HG02870 (cell line): ENCODE data around the gene TKFC.
A peak's percentile ranks its signal among the peaks of the same experiment; 100 is the strongest.

Experiments
- ATAC-seq: cut with Tn5 transposase; IDR thresholded peaks from one replicate; pipeline ENCODE4 v1.9.1; 2021; ENCODE audit warnings: mild to moderate bottlenecking, moderate library complexity; ENCODE audit not compliant: unreplicated experiment

Gene TKFC, protein sequence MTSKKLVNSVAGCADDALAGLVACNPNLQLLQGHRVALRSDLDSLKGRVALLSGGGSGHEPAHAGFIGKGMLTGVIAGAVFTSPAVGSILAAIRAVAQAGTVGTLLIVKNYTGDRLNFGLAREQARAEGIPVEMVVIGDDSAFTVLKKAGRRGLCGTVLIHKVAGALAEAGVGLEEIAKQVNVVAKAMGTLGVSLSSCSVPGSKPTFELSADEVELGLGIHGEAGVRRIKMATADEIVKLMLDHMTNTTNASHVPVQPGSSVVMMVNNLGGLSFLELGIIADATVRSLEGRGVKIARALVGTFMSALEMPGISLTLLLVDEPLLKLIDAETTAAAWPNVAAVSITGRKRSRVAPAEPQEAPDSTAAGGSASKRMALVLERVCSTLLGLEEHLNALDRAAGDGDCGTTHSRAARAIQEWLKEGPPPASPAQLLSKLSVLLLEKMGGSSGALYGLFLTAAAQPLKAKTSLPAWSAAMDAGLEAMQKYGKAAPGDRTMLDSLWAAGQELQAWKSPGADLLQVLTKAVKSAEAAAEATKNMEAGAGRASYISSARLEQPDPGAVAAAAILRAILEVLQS

DNA sequence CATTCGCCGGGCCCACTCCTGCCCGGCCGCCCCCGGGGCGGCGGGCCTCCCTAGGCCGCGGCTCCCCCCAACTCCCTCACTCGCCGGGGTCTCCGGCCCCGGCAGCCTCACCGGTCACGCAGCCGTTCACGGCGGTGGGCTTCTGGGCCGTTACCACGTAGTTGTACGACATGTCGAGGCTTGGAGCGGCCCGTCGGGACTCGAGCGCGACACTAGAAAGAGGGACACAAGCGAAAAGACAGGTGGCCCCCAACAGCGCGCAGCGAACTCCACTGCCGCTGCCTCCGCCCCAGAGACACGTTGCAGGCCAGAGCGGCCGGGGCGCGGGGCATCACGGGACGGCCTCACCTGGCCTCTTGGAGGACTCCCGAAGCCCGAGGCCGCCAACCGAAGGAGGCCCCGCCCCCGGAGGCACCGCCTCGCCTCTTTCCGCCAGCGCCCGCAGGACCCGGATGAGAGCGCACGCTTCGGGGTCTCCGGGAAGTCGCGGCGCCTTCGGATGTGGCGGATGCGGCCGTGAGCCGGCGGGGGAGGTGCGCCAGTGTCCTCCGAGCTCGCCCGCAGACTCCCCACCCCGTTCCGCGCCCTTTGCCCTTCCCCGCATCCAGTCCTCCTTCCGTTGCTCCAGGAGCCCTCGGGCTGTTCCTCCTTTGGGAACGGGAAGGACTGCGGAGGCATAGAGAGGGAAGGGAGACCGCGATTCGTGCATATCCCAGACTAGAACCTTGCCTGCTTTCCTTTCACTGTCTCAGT lies at the start of gene TKFC, which contains the start of gene DDB1:
Gene TKFC (plus strand): TSS at position 432 of the 753 bp plus-strand sequence. CDS start 1,501 bp downstream, outside the sequence.
Gene DDB1 (minus strand): TSS at position 309 of the 753 bp plus-strand sequence. CDS start 137 bp downstream, at position 172.
- ATAC-seq = peak; percentile 86

DNA sequence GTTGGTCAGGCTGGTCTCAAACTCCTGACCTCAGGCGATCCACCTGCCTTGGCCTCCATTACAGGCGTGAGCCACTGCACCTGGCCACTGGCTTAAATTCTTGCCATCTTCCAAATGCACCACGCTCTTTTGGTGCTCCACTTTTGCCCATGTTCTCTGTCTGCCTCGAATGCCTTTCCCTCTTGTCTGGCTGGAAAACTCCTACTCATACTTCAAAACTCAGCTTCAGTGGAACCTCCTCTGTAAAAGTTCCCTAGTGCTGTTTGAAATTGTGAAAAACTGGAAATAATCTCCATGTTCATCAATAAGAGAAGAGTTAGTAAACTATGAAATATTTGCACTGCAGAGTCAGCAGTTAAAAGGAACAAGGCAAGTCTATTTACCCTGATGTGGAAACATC lies 49.4 kb upstream of the TKFC start:
- ATAC-seq = no peak

DNA sequence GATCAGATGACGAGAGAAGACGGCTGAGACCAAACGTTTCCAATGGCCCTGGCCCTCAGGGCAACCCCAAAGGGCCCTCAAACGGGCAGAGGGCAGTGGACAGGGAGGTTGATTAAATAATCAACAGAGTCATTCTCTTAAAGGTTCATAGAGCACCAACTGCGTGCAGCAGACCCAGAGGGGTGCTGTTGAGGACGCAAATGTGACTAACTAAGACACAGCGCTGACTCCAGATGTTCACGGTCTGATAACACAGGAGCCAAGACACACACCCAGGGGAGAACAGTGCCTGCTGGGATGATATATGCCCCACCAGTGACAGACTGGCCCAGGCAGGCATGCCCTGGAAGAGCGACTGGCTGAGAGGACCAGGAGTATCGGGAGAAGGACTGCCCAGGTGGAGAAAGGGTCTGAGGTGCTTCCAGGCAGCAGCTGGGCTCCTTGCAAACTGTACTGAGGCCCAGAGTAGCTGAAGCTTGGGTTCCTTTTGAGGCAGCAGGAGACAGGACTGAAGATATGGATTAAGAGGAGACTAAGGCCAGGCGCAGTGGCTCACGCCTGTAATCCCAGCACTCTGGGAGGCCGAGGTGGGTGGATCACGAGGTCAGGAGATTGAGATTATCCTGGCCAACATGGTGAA lies 45.6 kb upstream of the TKFC start:
- no peak for ATAC-seq

DNA sequence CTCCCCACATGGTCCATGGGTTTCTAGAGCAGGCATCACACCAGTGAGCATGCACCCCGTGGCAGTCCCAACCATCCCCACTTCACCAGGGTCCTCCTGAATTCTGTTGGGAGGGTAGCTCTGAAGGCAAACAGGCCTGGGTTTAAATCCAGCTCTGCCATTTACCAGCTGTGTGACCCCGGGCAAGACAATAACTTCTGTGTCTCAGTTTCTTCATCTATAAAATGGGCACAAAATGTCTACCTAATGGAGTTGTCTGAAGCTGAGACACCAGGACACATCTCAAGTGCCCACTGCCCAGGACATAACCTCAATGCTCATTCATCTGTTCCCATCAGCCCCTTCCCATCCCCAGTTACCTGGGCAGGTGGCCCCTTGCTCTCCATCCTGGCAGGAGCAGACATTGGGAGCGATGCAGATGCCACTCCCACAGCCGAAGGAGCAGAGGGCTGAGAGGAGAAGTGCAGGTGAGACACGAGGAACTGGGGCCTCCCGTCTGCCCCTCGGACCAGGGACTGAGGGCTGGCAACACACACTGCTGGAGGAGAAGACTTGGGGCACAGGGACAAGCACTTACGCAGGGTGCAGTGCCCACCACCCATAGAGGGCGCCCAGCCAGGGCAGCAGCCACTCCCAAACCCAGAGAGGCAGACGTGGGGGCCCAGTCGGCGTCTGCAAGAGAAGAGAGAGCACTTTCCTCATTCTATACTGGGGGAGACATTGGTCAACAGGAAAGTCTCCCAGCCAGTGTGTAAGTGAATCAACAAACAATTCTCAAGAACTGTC lies 41.9 kb upstream of the TKFC start:
- ATAC-seq = no peak

DNA sequence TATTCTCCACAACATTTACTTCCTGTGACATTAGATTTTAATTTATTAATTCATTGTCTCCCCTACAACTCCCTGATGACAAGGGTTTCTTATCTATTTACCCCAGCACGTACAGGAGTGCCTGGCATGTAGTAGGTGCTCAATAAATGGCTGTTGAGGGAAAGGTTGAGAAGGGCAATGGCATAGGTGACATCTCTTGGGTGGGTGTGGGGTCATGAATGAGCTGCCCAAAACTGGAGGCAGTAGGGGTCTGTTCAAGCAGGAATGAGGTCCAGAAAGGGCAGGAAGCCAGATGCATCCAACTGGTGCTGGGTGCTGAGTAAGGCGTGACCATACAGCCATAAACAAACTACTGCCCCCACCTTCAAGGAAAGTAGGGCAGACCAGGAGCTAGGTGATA lies 40.7 kb upstream of the TKFC start:
- no peak for ATAC-seq

DNA sequence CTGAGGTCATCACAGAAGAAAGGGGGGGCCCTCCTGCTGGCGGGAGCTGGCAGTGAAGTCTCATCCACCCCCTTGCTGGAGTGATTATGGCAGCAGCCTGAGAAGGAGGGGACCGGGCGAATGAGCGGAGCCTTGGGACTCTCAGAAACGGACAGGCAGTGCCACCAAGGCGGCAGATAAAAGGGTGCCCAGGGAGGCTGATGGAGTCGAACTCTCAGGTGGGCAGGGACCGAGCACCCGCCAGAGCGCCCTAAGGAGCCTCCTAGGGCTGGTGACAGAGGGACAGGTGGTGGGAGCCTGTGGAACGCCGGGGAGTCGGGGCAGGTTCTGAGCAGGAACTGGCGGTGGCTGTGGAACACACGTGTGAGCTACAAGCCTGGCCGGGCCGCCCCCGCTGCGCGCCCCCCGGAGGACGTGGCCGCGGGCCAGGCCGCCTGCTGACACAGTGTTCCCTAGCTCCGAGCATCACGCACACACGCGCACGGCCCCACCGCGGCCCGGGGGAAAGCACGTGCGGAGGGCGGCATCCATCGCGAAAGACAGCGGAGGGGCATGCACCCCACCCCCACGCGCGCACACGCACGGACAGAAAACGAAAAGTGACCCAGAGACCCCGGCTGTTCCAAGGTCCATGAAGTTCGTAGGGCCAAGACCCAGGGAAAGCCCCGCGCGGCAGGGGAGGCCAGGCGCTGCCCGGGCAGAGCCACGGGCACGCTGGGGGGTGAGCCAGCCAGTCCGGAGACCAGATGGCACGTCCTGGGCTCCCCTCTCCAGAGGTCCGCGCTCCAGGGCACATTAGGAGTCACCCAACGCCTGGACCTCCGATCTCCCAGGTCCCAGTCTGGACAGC lies 38.9 kb upstream of the TKFC start:
- peak; percentile 21 for ATAC-seq

DNA sequence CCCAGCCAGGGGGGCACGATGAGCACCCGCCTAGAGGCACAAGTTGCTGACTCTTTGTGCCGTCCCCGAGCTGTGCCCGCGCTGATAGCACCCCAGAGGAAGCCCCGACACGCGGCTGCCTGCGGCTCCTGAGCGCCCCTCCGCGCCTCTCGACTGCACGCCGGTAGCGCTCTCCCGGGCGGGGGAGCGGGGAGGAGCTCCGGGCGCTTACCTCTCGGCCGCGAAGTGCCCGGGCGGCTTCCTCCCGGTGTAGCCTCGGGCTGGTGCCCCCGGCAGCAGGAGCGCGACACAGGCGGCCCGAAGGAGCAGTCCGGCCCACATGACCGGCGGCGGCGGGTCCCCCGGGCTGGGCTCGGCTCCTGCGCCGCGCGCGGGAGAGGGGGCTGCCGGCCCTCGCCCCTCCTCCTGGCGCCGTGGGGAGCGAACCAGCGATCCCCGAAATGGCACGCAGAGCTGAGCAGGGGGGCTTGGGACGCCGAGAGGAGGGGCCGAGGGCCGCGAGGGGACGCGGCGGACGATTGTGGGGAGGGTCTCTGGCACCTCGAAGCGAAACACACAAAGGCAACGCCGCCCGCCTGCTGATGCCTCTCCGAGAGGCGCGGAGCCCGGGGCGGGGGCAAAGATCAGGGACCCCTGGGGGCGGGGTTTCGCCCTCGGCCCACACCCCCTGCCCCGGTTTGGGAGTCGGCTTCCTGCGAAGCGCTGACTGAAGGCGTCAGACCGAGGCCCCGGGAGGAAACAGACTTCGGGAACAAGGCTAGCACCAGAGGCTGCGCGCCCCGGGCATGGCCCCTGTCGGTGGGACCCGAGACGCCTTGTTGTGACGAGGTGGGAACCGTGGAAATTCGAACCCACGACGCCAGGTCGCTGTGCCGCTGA lies 38.1 kb upstream of the TKFC start, which contains the start of gene VWCE:
Gene VWCE (minus strand): TSS at position 600 of the 879 bp plus-strand sequence. CDS start 279 bp downstream, at position 321.
- ATAC-seq = peak; percentile 53

DNA sequence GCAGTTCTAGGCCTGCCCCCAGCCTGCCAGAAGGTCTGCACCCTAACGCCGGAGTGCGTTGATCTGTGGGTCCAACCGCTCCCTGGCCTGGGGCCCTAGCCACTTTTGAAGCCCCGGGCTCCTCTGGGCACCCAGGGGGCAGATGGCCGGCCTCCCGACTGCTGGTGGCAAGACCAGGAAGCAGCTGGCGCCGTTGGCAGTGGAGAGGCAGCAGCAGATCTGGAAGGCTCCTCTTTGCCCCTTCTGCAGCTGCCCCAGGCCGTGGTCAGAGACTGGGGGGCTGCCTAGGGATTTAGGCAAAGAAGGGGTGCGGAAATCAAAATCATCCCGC lies 37.5 kb upstream of the TKFC start:
- no peak for ATAC-seq

DNA sequence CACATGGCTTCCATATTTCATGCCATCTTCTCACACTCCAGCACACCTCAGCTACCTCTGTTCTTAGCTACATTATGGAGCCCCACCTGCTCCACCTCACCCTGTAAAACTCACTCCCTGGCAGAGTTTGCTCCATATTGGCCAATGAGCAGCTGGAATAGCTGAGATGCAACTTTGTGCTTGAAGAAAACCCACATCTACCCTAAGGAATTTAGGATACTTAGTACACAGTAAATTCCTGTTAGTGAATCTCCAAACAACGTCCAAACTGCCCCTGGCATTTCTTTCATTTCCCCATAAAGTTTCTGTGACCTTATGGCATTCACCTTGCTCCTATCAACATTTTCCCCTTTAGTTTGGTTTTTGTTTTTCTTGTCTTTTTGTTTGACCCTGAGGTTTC lies 35.7 kb upstream of the TKFC start:
- ATAC-seq = no peak

DNA sequence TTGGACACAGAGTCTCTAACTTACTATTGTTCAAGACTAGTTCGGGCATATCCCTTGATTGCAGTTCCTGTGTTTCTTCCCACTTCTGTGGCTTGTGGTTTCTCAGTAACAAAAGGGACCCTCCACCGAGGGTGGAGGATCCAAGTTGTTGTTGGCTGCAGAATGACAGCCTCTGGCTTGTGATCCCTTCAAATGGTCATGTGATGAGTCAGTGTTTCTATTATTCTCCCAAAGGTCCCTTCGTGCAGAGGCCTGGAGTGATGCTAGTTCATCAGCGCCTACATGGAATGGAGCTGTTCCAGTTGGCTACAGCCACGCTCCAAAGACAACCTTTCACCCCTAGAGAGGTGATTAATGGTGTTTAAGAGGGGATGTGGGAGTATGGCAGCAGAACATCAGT lies 35.3 kb upstream of the TKFC start:
- ATAC-seq = no peak

DNA sequence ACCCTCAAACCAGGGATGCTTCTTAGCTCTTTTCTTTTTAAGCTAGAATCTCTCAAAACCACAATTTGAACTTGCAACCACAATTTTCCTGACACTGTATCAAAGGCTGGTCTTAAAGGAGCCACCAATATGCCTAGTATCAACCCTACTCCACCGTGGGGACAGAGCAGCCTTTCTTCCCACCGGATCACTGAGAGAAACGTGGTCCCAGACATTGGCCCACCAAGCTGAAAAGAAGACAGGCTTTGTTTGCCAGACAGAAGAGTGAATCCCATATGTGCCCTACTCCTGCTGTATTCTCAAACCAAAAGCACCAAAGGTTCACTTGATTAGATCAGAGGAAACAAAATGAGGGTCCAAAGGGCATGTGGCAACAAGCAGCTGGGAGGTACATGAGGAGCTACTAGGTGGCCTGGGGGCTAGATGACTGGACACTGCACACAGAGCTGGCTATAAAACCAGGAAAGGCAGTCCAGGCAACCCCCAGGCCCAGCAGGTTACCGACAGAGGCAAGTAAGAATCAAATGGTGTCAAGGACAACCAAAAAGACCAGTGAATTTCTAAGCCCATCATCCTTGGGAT lies 34.3 kb upstream of the TKFC start:
- ATAC-seq = no peak

DNA sequence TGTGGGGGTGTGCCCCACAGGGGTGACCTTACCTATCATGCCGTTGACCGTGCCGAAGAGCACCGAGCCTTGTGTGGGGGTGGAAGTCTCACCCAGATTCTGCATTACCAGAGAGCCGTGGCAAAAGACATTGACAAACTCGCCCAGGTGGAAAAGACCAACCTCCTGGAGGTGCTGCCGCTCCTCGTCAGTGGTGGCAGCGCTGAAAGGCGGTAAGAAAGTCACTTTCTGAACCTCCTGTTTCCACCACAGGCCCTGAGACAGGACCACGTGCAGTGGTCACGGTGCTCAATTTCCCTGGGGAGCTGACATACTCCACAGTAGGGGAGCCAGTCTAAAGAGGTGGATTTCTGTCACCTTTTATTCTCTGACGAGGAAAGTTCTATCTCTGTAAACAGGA lies 30.5 kb upstream of the TKFC start:
- no peak for ATAC-seq

DNA sequence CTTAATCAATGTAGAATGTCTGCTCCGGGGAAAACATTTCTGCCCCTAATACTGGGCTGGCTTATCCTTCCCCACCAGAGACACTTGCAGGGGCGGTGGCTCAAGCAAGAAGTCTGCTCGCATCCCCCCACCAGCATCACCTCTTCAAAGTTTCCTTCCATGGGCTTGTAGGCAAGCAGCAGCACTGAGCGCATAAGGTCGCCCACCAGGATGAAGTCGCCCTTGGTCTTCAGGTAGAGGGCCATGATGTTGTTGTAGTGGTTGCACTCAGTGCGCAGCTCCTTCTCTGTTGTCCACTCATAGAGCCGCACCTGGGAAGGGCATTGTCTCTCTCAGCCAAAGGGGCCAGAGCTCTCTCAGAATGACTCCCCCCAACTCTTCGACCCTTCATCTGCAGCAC lies 29.3 kb upstream of the TKFC start:
- ATAC-seq = no peak

DNA sequence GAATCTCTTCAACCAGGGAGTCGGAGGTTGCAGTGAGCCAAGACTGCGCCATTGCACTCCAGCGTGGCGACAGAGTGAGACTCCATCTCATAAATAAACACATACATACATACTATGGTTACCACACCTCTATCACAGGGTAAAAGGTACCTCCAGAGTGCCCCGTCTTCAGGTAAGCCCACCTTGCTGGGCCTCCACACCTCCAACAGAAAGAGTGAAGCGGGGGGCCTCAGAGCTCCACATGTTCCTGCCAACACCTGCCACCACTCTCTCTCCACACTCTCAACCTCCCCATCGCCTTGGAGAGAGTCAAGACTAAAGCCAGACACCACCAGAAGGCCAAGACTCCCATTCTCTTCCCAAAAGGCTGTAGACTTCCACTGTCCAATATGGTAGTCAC lies 27.6 kb upstream of the TKFC start:
- ATAC-seq = no peak

DNA sequence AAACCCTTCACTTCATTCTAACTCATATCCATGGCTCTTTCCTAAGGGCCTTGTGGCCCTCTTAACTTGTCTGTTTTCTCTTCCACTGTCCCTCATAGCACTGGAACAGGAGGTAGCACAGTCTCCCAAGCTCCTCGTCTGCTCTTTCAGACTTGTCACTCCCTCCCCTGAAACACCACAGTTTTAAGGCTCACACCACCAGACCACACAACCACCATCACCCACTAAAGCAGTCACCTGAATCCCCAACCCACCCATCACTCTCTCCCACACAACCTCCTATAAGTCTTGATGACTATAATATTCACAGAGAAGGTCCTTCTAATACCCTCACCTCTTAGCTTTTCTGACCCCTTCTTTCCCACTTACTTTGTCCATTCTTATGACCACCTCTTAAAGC lies 26.8 kb upstream of the TKFC start:
- no peak for ATAC-seq

DNA sequence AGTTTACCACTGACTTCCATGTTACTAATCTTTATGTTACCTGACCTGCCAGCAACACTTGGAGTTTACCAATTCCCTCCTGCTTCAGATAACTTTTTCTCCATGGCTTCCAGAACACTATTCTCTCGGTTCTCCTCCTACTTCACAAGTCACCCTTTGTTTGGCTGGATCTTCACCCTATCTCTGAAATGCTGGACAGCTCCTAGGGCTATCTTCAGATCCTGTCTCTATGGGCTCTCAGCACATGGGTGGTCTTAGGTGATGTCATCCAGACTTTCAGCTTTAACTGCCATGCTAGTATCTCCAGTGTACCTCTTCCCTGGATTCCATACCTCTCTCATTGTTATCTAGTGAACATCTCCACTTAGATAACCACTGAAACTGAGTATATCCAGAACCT lies 25.7 kb upstream of the TKFC start:
- no peak for ATAC-seq

DNA sequence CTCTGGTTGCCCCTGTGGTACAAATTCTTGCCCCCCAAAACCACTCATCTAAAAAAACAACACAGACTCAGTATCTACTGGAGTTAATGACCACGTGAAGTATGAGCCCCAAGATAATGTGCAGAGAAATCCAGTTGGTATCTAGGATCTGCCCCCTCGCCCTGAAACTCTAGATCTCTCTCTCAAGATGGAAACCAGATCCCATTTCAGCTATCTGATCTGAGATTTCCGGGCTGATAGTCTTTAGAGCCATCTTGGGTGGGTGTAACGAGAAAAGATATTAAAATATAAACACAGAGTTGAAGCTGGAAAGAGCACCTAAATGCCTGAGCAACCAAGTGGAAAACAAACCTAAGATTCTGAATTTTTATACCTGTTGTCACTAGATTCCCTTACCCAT lies 23.9 kb upstream of the TKFC start:
- no peak for ATAC-seq

DNA sequence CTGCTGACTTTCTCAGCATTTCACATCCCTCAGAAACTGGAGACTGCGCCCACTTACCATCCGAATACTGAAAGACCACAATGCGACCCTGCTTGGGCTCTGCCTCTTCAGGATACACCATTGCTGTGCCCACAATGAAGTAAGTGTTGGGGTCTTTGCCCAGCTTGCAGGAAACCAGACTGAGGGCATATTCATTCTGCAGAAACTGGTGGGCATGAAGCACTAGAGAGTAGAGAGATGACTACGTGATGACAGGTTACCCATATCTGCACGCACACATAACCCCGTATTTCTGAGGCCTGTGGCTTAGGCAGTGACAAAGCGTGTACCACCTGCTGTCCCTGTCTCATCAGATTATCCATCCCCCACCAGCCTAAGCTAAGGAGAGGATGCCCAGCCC lies 23.3 kb upstream of the TKFC start:
- ATAC-seq = no peak
